NK-92 (cell line): ENCODE data around the gene LRRC43.

Experiments used
- DNase-seq: peaks from one replicate; lab custom pipeline; 2025; ENCODE audit not compliant: unreplicated experiment; lab: John Stamatoyannopoulos, UW

Gene LRRC43

DNA sequence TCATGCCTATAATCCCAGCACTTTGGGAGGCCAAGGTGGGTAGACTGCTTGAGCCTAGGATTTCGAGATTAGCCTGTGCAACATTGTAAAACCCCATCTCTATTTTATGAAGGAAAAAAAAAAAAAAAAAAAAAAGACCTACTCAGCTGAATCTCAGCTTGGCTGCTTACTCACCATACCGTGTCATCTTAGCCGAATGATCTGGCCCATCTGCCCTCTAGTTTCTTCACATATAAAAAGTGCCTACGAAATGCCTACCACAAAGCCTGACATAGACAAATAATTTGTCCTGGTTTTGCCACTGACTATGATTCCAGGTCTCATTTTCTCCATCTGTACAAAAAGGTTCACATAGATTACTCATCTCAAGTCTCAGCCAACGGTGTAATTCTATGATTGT is 32.8 kb downstream of the LRRC43 start:
- DNase-seq, result no peak

DNA sequence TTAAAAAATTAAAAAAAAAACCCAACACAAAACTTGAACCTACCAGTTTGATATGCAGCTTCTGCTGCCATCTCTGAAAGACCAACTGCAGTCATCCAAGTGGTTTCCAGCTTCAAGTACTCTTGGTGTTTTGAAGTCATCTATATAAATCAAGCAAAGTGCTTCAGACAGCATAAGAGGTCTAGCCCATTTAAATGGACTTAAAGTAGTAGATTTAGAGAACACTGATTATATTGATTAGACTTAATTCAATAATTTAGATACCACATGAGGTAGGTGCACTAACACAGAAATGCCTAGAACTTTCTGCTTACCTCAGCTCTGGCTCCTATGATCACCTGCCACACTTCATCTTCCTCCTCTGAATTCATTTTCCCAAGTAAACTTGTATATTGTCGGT is 33.5 kb downstream of the LRRC43 start:
- DNase-seq, result no peak

DNA sequence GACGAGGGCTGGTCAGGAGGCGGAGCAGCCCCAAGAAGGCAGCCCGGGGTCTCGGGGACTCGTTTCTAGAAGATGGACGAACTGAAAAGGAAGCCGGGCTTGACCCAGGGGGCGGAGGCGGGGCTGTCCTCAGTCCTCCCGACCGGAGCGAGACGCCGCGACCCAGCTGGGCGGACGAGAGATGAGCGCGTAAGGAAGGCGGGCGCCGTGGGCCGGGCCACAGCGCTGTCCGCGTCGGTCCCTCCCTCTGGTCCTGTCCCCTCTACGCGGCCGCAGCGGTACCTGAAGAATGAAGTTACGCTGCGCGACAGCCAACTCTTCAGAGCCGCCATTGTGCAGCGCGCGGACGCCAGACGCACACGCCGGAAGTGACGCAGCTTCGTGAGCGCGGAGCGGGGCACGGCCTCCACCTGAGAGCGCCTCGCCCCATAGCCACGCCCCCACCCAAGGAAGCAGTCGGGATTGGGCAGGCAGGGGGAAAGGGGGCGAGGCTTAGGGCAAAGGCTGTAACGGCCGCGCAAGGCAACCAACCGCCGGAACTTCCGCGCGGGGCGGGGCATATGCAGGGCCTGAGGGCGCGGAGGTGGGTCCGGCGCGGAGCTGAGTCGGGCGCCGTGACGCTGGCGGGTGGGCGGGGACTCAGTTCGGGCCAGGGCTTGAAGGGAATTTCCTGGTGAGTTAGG is 42.9 kb downstream of the LRRC43 start, which contains the start of gene DIABLO:
Gene DIABLO (minus strand): TSS at position 370 of the 683 bp plus-strand sequence. CDS start 38 bp downstream, at position 332.
- peak; percentile 97 for DNase-seq

DNA sequence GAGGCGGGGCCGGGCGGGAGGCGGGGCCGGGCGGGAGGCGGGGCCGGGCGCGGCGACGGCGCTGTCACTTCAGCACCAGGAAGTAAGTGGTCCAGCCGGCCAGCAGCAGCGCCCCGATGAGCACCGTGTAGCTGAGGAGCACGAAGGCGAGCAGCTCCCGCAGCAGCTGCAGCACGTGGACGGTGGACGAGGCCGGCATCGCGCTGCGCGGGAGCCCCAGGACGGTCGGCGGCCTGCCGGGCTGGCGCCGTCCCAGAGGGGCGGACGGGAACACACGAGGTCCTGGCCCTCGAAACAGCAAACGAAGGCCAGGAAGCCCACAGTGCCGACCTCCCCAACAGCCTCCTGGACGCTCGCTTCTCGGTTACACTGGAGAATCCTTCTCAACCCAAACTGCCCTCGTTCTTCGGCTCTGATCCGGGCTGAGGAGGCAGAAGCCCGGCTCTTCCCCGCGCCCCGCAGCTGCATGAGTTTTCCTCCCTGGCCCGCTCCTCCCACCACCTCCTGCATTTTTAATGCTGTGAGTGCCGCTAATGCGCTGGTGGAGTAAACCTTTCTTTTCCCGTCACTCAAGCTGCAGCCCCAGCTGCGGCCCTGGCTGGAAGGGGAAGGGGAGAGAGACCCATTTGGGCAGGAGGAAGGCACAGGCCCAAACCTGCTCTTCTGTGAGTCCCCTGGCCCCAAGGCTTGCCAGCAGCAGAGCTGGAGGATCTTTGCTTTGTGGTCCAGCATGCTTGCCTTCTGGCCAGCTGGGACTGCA is 43.6 kb downstream of the LRRC43 start:
- DNase-seq, result no peak

DNA sequence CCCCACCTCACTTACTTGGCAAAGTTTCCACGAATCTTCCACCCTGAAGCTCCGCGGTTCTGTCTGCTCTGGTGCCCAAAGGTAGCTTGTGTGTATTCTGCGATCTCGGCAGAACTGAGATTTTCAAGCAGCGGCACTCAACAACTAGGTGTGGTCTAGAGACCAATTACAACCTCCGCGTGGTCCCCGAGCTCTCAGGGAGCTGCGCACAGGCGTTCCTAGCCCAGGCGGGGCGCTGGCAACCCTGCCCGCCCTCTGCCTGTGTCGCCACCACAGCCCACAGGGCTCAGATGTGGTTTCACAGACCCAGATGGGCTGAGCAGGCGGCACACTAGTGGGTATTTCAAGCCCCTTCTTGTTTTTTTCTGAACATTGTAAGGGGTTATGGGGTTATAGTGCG is 44.4 kb downstream of the LRRC43 start:
- DNase-seq, result no peak

DNA sequence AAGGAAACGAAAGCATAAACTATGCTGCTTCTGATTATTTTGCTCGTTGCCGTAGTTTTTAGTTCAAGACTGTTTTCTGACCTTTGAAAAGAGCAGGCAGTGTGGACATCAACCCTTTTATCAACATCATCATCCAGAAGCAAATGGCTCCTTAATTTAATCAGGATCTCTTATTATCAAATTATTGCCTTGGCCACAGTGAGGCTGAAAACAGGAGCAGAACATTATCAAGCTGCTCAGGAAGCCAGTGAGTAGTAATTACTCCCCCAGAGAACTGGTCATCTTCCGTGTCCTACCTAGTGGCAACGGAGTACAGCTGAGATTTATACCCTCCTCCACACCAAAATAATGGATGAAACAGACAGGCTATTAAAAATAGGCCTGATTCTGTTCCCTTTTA is 45.2 kb downstream of the LRRC43 start:
- no peak for DNase-seq

DNA sequence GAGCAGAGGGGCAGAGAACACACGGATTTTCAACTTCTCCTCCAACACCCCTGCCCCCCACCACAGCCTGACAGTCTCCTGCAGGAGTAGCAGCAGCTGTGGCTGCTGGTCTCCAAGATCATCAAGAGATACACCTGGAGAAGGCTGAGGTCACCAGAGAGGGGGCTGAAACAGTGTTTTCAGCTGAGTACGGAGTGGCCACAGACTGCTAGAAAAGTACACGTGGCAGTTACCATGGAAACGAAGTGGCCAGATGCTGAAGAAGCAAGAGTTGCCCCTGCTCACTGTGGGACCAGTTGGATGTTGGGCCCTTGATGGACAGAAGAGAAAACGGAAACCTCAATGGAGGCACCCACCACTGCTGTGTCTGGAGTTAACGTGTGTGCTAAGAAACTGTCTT is 47.9 kb downstream of the LRRC43 start:
- DNase-seq, result no peak

DNA sequence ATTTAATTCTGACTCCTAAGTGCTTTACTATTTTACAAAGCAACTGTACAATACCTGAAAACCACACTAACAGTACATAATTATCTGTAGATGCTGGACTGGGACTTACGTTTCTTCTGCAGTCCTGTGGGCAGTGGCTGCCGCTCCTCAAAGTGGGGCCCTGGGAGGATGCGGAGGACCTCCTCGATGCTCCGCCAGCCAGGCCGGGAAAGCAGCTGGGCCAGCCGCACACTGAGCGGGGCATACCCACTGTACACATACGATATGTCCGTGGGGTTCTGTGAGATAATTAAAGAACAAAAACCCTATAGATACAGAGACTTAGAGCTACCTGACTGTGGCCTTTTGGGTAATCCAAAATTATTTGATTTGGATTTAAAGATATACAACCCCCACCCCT is 49.8 kb downstream of the LRRC43 start:
- DNase-seq, result no peak

DNA sequence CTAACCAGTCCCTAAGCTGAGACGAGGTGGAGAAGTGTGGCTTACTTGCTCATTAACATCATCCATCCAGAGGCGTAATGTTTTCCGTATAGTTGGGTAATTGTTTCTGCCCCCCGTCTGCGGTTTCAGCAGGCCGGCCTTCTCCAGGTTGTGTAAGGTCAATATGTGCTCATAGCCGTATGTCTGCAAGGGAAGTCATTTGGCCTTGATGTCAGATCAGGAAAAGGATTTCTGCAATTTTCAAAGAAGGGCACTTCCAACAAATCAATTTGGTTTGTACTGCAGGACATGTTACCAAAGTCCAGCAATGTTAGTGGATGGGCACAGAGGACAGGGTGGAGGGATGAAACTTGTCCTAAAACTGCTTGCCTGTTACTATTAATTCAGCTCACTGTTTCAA is 52.8 kb downstream of the LRRC43 start:
- no peak for DNase-seq

DNA sequence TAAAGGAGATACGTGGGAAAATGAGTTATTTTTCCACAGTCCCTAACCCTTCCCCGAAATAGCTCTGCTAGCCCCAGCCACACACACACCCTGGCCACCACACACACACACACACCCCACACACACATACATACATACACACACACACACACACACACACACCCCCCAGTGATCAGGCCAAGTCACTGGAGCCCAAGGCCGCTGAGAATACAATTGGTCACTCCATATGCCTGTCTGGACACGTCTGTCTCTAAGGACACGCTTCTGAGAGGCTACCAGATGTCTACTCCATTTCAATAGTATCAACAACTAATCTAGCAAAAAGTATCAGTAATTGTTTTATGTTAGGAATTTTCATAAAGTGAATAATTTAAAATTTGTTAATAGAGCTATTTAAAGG is 55.9 kb downstream of the LRRC43 start:
- no peak for DNase-seq

DNA sequence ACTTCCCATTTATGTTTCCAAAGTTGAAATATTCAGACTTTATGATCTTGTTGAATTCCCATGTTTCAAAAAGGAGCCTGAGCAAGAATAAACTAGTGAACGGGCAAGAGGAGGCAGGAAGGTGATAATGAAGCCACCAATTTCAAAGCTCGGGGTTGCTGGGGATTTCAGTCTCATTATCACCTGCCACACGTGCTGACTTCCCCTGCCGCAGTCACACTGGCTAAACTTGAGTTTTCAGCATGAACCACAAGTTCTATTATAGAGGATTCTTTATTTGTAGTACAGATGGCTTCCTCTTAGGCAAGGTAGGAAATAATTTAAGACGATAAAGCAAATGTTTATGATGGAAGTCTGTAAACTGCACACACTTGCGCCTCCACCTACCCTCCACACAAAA is 61.0 kb downstream of the LRRC43 start:
- DNase-seq, result no peak

DNA sequence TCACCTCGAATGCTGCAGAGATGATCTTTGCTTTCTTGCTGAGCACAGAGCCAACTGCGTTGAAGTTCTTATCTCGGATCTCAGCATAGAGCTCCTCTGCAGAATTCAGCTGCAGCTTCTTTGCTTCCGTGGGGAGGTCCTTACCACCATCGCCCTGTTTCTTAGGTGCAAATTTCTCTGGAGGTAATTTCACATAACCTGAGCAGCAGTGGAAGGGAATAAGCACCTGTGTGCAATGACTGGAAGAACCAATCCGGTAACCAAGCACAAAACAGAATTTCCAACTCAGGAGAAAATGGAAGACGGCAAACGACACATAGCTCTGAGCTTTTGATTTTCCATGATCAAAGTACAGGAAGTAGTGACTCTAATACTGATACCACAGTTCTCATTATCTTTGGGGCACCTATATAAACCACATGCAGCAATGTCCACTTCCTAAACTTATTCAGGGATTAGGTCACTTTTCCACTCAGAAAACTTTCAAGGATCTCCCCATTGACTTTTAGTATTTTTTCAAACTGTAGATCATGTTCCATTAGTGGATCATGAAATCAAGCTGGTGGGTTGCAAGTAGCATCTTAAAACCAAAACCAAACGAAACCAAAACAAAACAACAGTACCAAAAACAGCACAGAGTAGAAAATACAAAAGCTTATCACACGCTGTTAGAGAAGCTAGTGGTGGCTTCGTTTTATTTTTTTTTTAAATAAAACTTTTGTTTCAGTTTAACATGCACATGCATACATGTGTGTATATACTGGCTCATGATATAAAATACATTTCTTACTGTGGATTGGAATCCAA is 61.8 kb downstream of the LRRC43 start:
- no peak for DNase-seq

DNA sequence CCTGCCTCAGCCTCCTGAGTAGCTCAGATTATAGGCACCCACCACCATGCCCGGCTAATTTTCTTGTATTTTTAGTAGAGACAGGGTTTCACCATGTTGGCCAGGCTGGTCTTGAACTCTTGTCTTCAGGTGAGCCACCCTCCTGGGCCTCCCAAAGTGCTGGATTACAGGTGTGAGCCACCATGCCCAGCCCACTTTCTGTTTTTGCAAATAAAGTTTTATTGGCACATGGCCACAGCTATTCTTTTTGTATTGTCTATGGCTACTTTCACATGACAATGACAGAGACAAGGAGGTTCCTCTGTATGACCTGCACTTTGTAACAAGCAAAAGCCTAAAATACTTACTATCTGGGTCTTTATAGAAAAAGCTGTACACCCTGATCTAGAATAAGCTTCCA is 62.6 kb downstream of the LRRC43 start:
- DNase-seq, result no peak

DNA sequence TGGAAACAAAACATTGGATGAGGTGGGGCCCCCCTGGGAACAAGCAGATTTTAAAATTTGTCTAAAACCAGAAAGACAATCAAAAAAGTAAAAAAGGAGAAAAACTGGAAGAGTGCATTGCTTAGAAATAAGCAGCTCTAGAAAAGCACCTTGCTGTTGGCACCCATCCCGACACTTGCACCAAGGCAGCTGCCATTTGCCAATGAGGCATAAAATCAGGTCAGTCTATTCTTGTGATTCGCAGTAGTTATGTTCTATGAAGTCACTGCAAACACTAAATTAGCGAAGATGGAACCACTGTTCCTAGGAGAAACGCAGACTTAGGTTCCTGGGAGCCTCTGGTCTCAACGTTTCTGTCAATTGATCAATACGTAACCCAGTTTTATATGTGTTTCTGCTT is 67.1 kb downstream of the LRRC43 start:
- DNase-seq, result no peak

DNA sequence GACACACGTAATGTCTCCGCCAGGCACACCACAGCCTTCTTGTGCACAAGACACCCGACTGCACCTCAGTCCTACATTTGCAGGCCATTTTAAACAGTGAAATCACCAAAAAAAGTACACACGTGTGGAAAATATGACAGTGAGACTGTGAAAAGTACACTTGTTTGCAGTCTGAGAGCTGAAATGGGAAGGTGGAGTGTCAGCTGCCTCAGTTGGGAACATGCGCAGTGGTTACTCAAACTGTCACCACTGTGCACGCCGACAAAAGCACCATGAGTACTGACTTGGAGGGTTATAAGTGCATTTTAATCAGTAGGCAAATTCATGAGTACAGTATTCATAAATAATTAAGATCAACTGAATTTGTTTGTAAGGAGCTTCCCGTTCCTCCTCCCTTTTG is 67.6 kb downstream of the LRRC43 start:
- no peak for DNase-seq
